H9 (cell line): ENCODE results near the gene RPS4Y1. TPM values are rescaled to one million over a fixed set of nuclear protein-coding genes. Genes with fewer than 3 reads are reported as not detected.

Experiments used
- DNase-seq: peaks from one replicate; pipeline ENCODE4 v3.0.0-alpha.2; 2017
- H2AFZ ChIP-seq: one replicate; pipeline ENCODE4 v1.6.1; 2013; ENCODE audit warnings: mild to moderate bottlenecking, low read length, control low read depth, moderate library complexity
- H2AK5ac ChIP-seq: 2 replicates; pipeline ENCODE4 v1.6.1; 2013; ENCODE audit warnings: low read length, control low read depth, mixed read lengths; ENCODE audit not compliant: insufficient read length
- H2BK120ac ChIP-seq: one replicate; pipeline ENCODE4 v1.6.1; 2013; ENCODE audit warnings: low read depth, mild to moderate bottlenecking, low read length, control low read depth, inconsistent platforms; ENCODE audit not compliant: poor library complexity, severe bottlenecking
- H2BK12ac ChIP-seq: 2 replicates; pipeline ENCODE4 v1.6.1; 2013; ENCODE audit warnings: low read length, control low read depth, mixed read lengths, low read depth; ENCODE audit not compliant: insufficient read length
- H2BK15ac ChIP-seq: 2 replicates; pipeline ENCODE4 v1.6.1; 2013; ENCODE audit warnings: low read depth, low read length, control low read depth
- H2BK20ac ChIP-seq: one replicate; pipeline ENCODE4 v1.6.1; 2013; ENCODE audit warnings: low read depth, mild to moderate bottlenecking, low read length, control low read depth, inconsistent platforms; ENCODE audit not compliant: poor library complexity, severe bottlenecking
- H2BK5ac ChIP-seq: 2 replicates; pipeline ENCODE4 v1.6.1; 2013; ENCODE audit warnings: low read length, control low read depth, mixed read lengths; ENCODE audit not compliant: insufficient read length
- H3K14ac ChIP-seq: 2 replicates; pipeline ENCODE4 v1.6.1; 2013; ENCODE audit warnings: low read length, control low read depth; ENCODE audit not compliant: insufficient read depth
- H3K18ac ChIP-seq: 2 replicates; pipeline ENCODE4 v1.6.1; 2013; ENCODE audit warnings: low read depth, mild to moderate bottlenecking, mixed read lengths, low read length, control low read depth; ENCODE audit not compliant: insufficient read length
- H3K23ac ChIP-seq: 2 replicates; pipeline ENCODE4 v1.6.1; 2013; ENCODE audit warnings: low read length, control low read depth, mixed read lengths, low read depth; ENCODE audit not compliant: insufficient read length
- H3K23me2 ChIP-seq: 2 replicates; pipeline ENCODE4 v1.6.1; 2013; ENCODE audit warnings: low read depth, mild to moderate bottlenecking, mixed read lengths, low read length, control low read depth; ENCODE audit not compliant: insufficient read length, poor library complexity, severe bottlenecking
- H3K27ac ChIP-seq: 2 replicates; pipeline ENCODE4 v1.5.1; 2013; ENCODE audit warnings: low read length, control low read depth, mixed read lengths, low read depth; ENCODE audit not compliant: insufficient read length
- H3K27me3 ChIP-seq: 2 replicates; pipeline ENCODE4 v1.6.1; 2013; ENCODE audit warnings: low read length, control low read depth, inconsistent platforms; ENCODE audit not compliant: insufficient read depth
- H3K4ac ChIP-seq: 2 replicates; pipeline ENCODE4 v1.6.1; 2013; ENCODE audit warnings: low read depth, mild to moderate bottlenecking, control low read depth, inconsistent platforms, low read length, moderate library complexity
- H3K4me1 ChIP-seq: 2 replicates; pipeline ENCODE4 v1.6.1; 2013; ENCODE audit warnings: low read length, control low read depth, inconsistent platforms; ENCODE audit not compliant: insufficient read depth
- H3K4me2 ChIP-seq: 2 replicates; pipeline ENCODE4 v1.6.1; 2013; ENCODE audit warnings: low read length, control low read depth, mixed read lengths; ENCODE audit not compliant: insufficient read length, insufficient read depth
- H3K56ac ChIP-seq: 2 replicates; pipeline ENCODE4 v1.6.1; 2013; ENCODE audit warnings: low read depth, mild to moderate bottlenecking, mixed read lengths, low read length, control low read depth; ENCODE audit not compliant: insufficient read length
- H3K79me1 ChIP-seq: 2 replicates; pipeline ENCODE4 v1.6.1; 2013; ENCODE audit warnings: low read depth, mild to moderate bottlenecking, moderate library complexity, low read length, control low read depth, inconsistent platforms; ENCODE audit not compliant: insufficient read depth, poor library complexity, severe bottlenecking
- H3K79me2 ChIP-seq: 2 replicates; pipeline ENCODE4 v1.6.1; 2013; ENCODE audit warnings: low read length, control low read depth, inconsistent platforms; ENCODE audit not compliant: insufficient read depth
- H3K9ac ChIP-seq: 2 replicates; pipeline ENCODE4 v1.6.1; 2013; ENCODE audit warnings: low read length, control low read depth, mixed read lengths; ENCODE audit not compliant: insufficient read length; ENCODE audit errors: extremely low read depth
- H3K9me3 ChIP-seq: one replicate; pipeline ENCODE4 v1.6.1; 2013; ENCODE audit warnings: low read depth, low read length, inconsistent platforms; ENCODE audit not compliant: control insufficient read depth
- H3T11ph ChIP-seq: one replicate; pipeline ENCODE4 v1.6.1; 2013; ENCODE audit warnings: mild to moderate bottlenecking, low read length, control low read depth, inconsistent platforms
- H4K20me1 ChIP-seq: one replicate; pipeline ENCODE4 v1.6.1; 2013; ENCODE audit not compliant: control insufficient read depth, insufficient read length, insufficient read depth
- H4K5ac ChIP-seq: 2 replicates; pipeline ENCODE4 v1.6.1; 2013; ENCODE audit warnings: low read depth, mild to moderate bottlenecking, mixed read lengths, low read length, control low read depth; ENCODE audit not compliant: insufficient read length
- H4K8ac ChIP-seq: replicated peaks from 2 replicates; pipeline ENCODE4 v1.6.1; 2013; ENCODE audit warnings: low read length, control low read depth, mixed read lengths, low read depth; ENCODE audit not compliant: insufficient read length
- H4K91ac ChIP-seq: 2 replicates; pipeline ENCODE4 v1.6.1; 2013; ENCODE audit warnings: low read depth, mild to moderate bottlenecking, moderate library complexity, mixed read lengths, low read length, control low read depth; ENCODE audit not compliant: insufficient read length
- H3K27ac Mint-ChIP-seq, 3 experiments: 2 replicates in 2 of 3; 3 replicates in 1 of 3; pipeline ENCODE4 v1.8.0; 2020 to 2021; ENCODE audit warnings: mixed read lengths in 3 of 3, mild to moderate bottlenecking in 1 of 3, moderate library complexity in 1 of 3
- H3K27me3 Mint-ChIP-seq: 2 replicates; pipeline ENCODE4 v1.8.0; 2021; ENCODE audit warnings: low read depth, mild to moderate bottlenecking, moderate library complexity, mixed read lengths
- H3K36me3 Mint-ChIP-seq, 3 experiments: 2 replicates in 2 of 3; 3 replicates in 1 of 3; pipeline ENCODE4 v1.8.0; 2020 to 2021; ENCODE audit warnings: low read depth in 3 of 3, mixed read lengths in 3 of 3; ENCODE audit not compliant: insufficient read depth in 1 of 3
- H3K4me1 Mint-ChIP-seq, 2 experiments: 2 replicates each; pipeline ENCODE4 v1.8.0; 2020; ENCODE audit warnings: mixed read lengths in 2 of 2
- H3K4me3 Mint-ChIP-seq, 2 experiments: 2 replicates in 1 of 2; 3 replicates in 1 of 2; pipeline ENCODE4 v1.8.0; 2020 to 2021; ENCODE audit warnings: mild to moderate bottlenecking in 2 of 2, mixed read lengths in 2 of 2, moderate library complexity in 1 of 2
- H3K9me3 Mint-ChIP-seq, 2 experiments: 2 replicates in 1 of 2; 3 replicates in 1 of 2; pipeline ENCODE4 v1.8.0; 2020; ENCODE audit warnings: mild to moderate bottlenecking in 2 of 2, mixed read lengths in 2 of 2, moderate library complexity in 1 of 2
- WGBS: extraction: QIAGEN DNeasy Blood & Tissue Kit; methylation state at CpG from one replicate; pipeline ENCODE4 v1.1.7; 2013; ENCODE audit warnings: missing lambda C conversion rate, low lambda C conversion rate, mixed read lengths; ENCODE audit not compliant: insufficient read length; ENCODE audit errors: extremely low coverage; 5-methylcytosine and 5-hydroxymethylcytosine counted together
- total RNA-seq: library from RNA; stranded (reverse); gene quantifications from 2 replicates; pipeline ENCODE4 v1.2.1, GENCODE V29; 2021
- TF ChIP-seq, protein P1 (sequence below): fragments of 200-600 bp; sonication (generic); conservative IDR thresholded peaks from 3 replicates; pipeline ENCODE4 v1.8.0; 2021; ENCODE audit warnings: antibody characterized with exemption, mild to moderate bottlenecking

Gene RPS4Y1
- total RNA-seq, 1 experiment from 2014 or later: not detected

- Histone ChIP-seq H3K27me3 (no peaks in the 10 kb centered on the region), H3K9ac (no peak overlapping the region), H3K14ac (no peak overlapping the region), H3K23me2 (no peaks in the 10 kb centered on the region), H2BK15ac (no peak overlapping the region), H2BK120ac (no peak overlapping the region), H3K27ac (no peak overlapping the region), H2AFZ (no peak overlapping the region), H3K23ac (no peak overlapping the region), H3T11ph (no peak overlapping the region), H4K91ac (no peak overlapping the region), H3K4ac (no peak overlapping the region), H4K5ac (no peak overlapping the region), H2BK12ac (no peak overlapping the region), H3K4me1 (no peaks in the 10 kb centered on the region), H4K8ac (no peak overlapping the region), H3K56ac (no peak overlapping the region), H3K79me2 (no peaks in the 10 kb centered on the region), H2AK5ac (no peak overlapping the region), H3K9me3 (no peaks in the 10 kb centered on the region), H4K20me1 (no peaks in the 10 kb centered on the region), H3K18ac (no peak overlapping the region), H3K4me2 (no peak overlapping the region), H3K79me1 (no peaks in the 10 kb centered on the region), H2BK20ac (no peak overlapping the region), H2BK5ac (no peak overlapping the region)
- H3K27me3 Mint-ChIP-seq: no peaks in the 10 kb centered on the region
- no peaks in the 10 kb centered on the region for H3K36me3 Mint-ChIP-seq
- WGBS: no CpG with 5 or more reads among the region's 2 CpGs
- H3K27ac Mint-ChIP-seq: no peak overlapping the region
- H3K9me3 Mint-ChIP-seq: no peaks in the 10 kb centered on the region
- DNase-seq: no peak
- TF ChIP-seq, protein P1, sequence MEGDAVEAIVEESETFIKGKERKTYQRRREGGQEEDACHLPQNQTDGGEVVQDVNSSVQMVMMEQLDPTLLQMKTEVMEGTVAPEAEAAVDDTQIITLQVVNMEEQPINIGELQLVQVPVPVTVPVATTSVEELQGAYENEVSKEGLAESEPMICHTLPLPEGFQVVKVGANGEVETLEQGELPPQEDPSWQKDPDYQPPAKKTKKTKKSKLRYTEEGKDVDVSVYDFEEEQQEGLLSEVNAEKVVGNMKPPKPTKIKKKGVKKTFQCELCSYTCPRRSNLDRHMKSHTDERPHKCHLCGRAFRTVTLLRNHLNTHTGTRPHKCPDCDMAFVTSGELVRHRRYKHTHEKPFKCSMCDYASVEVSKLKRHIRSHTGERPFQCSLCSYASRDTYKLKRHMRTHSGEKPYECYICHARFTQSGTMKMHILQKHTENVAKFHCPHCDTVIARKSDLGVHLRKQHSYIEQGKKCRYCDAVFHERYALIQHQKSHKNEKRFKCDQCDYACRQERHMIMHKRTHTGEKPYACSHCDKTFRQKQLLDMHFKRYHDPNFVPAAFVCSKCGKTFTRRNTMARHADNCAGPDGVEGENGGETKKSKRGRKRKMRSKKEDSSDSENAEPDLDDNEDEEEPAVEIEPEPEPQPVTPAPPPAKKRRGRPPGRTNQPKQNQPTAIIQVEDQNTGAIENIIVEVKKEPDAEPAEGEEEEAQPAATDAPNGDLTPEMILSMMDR: no peak
- H3K4me1 Mint-ChIP-seq: no peaks in the 10 kb centered on the region
- H3K4me3 Mint-ChIP-seq: no peak overlapping the region
Observed at GRCh38 chrY:2837078-2837477, 4.3 kb upstream of the RPS4Y1 start.
